Left ventricle myocardium inferior (tissue), 1 donor: ENCODE results near the gene PDGFC. TPM values are rescaled to one million over a fixed set of nuclear protein-coding genes. Genes with fewer than 3 reads are reported as not detected.

Source experiments
- DNase-seq: peaks from one replicate; pipeline ENCODE4 v3.0.0-alpha.2; 2020
- H3K27ac ChIP-seq: fragments of 200-600 bp; replicated peaks from 2 replicates; pipeline ENCODE4 v1.8.0; 2021
- H3K27me3 ChIP-seq: fragments of 200-600 bp; 2 replicates; pipeline ENCODE4 v1.8.0; 2021; ENCODE audit warnings: low read depth
- H3K36me3 ChIP-seq: fragments of 200-600 bp; 2 replicates; pipeline ENCODE4 v1.8.0; 2021
- H3K4me1 ChIP-seq: fragments of 200-600 bp; 2 replicates; pipeline ENCODE4 v1.8.0; 2021
- H3K4me3 ChIP-seq: fragments of 200-600 bp; 2 replicates; pipeline ENCODE4 v1.8.0; 2021; ENCODE audit warnings: mild to moderate bottlenecking, moderate library complexity
- H3K9me3 ChIP-seq: fragments of 200-600 bp; replicated peaks from 2 replicates; pipeline ENCODE4 v1.8.0; 2021
- intact Hi-C: fragments of 100-400 bp; cut with micrococcal nuclease; formaldehyde crosslinking; loops from one replicate; pipeline ENCODE4 v1.11.0; 2022
- total RNA-seq: library from RNA; stranded (reverse); fragmentation: NEBNext Ultra II Directional; extraction: Animal tissue kit (Norgen Biotek cat#: 25700); gene quantifications from one replicate; pipeline ENCODE4 v1.2.1, GENCODE V29; 2021
- TF ChIP-seq, protein P1 (sequence below): fragments of 200-600 bp; IDR thresholded peaks from 2 replicates; pipeline ENCODE4 v1.8.0; 2021; ENCODE audit warnings: antibody characterized with exemption, mild to moderate bottlenecking, borderline replicate concordance
- donor health status: DM: no; HTN: yes; CAD: no; lungs with severe emphysema.

Gene PDGFC
- total RNA-seq, 1 donor from 2014 or later: 12.9 TPM

DNA sequence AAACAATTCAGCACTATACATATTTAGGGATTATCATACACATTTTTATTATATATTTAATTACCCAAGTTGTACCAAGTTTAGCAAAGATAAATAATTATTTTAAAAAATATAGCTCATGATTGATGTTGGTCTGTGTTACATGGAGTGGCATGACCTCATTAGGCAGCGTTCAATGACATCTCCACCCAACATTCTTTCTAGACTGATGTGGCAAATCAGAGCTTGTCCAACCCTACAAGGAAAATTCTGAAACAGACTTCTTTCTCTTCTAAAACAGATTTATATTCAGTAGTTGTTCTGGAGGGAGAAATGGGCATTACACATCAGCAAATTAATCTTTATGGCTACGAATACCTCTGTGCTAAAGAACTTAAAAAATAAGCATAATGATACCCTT is 189.7 kb downstream of the PDGFC start:
- no peaks in the 10 kb centered on the region for H3K9me3 ChIP-seq
- H3K27ac ChIP-seq: no peak overlapping the region
- DNase-seq: no peak

DNA sequence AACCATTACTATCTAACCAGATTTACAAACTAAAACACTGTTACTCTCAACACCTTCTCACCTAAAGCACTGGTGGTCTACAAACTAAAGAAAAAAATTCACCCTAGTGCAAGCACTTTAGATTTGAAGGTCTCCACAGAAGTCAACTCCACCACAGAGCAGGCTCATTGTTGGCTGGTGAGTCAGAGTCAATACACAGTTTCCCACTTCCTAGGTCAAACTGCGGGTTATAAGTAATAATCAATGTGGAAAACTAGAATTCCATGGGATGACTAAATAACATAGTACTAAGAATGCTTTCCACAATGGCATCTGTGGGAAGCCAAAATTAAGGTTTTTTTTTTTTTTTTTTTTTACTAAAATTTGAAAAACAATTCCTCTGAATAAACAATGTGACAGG is 191.8 kb downstream of the PDGFC start:
- H3K36me3 ChIP-seq: no peaks in the 10 kb centered on the region
- no peak overlapping the region for H3K4me3 ChIP-seq
- intact Hi-C loops: no loop called here
- H3K4me1 ChIP-seq: peaks cover 16% of the 10 kb centered on the region
- H3K27ac ChIP-seq: no peak overlapping the region
- TF ChIP-seq, protein P1, sequence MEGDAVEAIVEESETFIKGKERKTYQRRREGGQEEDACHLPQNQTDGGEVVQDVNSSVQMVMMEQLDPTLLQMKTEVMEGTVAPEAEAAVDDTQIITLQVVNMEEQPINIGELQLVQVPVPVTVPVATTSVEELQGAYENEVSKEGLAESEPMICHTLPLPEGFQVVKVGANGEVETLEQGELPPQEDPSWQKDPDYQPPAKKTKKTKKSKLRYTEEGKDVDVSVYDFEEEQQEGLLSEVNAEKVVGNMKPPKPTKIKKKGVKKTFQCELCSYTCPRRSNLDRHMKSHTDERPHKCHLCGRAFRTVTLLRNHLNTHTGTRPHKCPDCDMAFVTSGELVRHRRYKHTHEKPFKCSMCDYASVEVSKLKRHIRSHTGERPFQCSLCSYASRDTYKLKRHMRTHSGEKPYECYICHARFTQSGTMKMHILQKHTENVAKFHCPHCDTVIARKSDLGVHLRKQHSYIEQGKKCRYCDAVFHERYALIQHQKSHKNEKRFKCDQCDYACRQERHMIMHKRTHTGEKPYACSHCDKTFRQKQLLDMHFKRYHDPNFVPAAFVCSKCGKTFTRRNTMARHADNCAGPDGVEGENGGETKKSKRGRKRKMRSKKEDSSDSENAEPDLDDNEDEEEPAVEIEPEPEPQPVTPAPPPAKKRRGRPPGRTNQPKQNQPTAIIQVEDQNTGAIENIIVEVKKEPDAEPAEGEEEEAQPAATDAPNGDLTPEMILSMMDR: no peak
- H3K9me3 ChIP-seq: no peaks in the 10 kb centered on the region
- DNase-seq: no peak
- H3K27me3 ChIP-seq: no peaks in the 10 kb centered on the region

More for the DNA sequence above, 189.7 kb downstream of the PDGFC start:
- intact Hi-C loops: no loop called here
- Histone ChIP-seq H3K27me3 (no peaks in the 10 kb centered on the region), H3K36me3 (no peaks in the 10 kb centered on the region), H3K4me3 (no peak overlapping the region), H3K4me1 (peaks cover 15% of the 10 kb centered on the region)
- TF ChIP-seq, protein P1: no peak

DNA sequence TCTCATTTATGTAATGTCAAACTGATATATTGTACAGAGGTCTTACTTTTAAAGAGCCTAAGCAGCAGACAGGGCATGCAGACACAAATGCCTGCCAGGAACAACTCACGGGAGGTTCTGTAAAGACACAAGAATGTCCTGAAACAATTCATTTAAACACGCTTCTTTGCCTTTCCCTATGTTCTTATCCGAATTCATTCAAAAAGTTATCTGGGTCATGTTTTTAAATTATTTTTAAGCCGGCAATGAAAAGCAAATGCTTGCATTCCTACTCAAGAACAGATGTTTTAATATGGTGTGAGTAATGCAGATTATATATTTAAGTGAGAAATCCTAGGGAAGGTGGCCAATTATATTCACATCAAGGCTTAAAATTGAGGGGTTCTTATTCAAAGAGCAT is 192.6 kb downstream of the PDGFC start:
- H3K4me1 ChIP-seq: peaks cover 19% of the 10 kb centered on the region
- H3K27ac ChIP-seq: no peak overlapping the region

DNA sequence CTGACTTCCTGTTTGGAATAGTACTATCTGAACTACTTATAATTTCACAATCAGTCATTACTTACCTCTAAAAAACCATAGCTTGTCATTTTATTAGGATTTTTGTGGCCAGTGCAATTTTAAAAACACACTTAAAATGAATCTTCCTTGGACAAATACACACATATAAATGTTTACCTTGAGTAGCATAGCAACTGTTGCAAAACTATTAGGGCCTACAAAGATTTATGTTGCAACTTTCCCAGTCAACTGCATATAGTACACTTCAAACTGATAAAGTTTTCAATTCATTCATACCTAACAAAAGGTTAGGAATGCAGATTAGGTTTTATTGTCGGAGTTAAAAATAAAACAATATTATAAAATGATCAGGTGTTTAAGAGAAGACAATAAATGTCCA is 193.0 kb downstream of the PDGFC start:
- peaks cover 24% of the 10 kb centered on the region for H3K4me1 ChIP-seq
- H3K27ac ChIP-seq: no peak overlapping the region
- no peaks in the 10 kb centered on the region for H3K27me3 ChIP-seq
- H3K36me3 ChIP-seq: no peaks in the 10 kb centered on the region
- no peak overlapping the region for H3K4me3 ChIP-seq
- no peaks in the 10 kb centered on the region for H3K9me3 ChIP-seq
- intact Hi-C loops: no loop called here
- DNase-seq: no peak
- TF ChIP-seq, protein P1: no peak

More for the DNA sequence above, 192.6 kb downstream of the PDGFC start:
- no peaks in the 10 kb centered on the region for H3K36me3 ChIP-seq
- DNase-seq: no peak
- TF ChIP-seq, protein P1: no peak
- no peak overlapping the region for H3K4me3 ChIP-seq
- no peaks in the 10 kb centered on the region for H3K9me3 ChIP-seq
- intact Hi-C loops: no loop called here
- no peaks in the 10 kb centered on the region for H3K27me3 ChIP-seq

DNA sequence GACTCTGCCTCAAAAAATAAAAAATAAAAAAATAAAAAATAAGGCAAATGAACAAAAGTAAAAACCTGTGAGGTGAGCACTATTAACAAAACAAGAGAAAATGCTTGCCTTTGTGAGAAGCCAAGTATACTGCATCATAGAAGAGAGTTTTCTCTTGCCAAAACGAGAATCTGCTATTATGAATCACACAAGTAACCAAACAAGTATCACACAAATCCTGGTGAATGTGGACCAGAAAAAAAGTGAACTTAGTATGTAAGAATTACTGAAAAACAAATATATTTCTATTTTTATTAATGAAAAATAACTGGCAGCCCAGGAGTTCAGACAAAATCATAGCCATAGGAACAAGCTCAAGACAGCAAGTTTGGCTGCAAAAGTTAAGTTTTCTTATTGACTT is 193.5 kb downstream of the PDGFC start:
- Histone ChIP-seq H3K27me3 (no peaks in the 10 kb centered on the region), H3K4me3 (no peak overlapping the region), H3K27ac (no peak overlapping the region), H3K4me1 (peaks cover 28% of the 10 kb centered on the region), H3K36me3 (no peaks in the 10 kb centered on the region), H3K9me3 (no peaks in the 10 kb centered on the region)
- TF ChIP-seq, protein P1: no peak
- intact Hi-C loops: no loop called here
- DNase-seq: no peak

DNA sequence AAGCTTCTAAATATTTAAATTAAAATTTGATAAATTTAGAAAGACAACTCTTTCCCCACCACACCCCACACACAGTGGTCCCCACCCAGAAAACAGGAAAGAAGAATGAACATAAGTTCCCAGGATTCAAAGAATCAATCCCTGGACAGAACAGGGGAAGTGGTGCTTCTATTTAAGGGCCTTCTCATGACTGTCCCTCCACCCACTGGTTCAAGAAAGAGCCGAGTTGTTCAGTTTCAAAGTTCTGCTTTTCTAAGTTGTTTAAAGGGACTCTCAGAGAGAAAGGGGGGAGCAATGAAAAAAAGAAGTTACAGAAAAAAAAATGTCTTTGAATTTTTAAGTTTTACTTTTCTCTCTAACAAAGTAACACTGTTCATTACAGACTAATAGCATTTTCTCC is 195.8 kb downstream of the PDGFC start:
- Histone ChIP-seq H3K4me1 (peaks cover 43% of the 10 kb centered on the region), H3K4me3 (no peak overlapping the region), H3K27ac (peak overlapping the region; percentile 13), H3K27me3 (no peaks in the 10 kb centered on the region), H3K36me3 (no peaks in the 10 kb centered on the region), H3K9me3 (no peaks in the 10 kb centered on the region)
- intact Hi-C loops: no loop called here
- DNase-seq: no peak
- TF ChIP-seq, protein P1: no peak
